H1 (cell line): Measurements from ENCODE around the gene RANBP6. TPM values are rescaled to one million over a fixed set of nuclear protein-coding genes. Genes with fewer than 3 reads are reported as not detected.

Experiments used
- CTCF ChIA-PET: fragments of 300-600 bp; sonication (Branson Sonifier 250); formaldehyde crosslinking; loops from one replicate; lab custom pipeline; 2021; ENCODE audit not compliant: partially characterized antibody; lab: Charles Lee
- POLR2A ChIA-PET: fragments of 300-600 bp; sonication (Branson Sonifier 250); formaldehyde crosslinking; loops from one replicate; lab custom pipeline; 2021; ENCODE audit warnings: inconsistent platforms; ENCODE audit not compliant: partially characterized antibody; lab: Charles Lee
- DNase-seq, 2 experiments: peaks; one replicate each; pipeline versions ENCODE4 v3.0.0 to v3.0.0-alpha.2; 2010 to 2022; ENCODE audit warnings: low spot score in 2 of 2, low read depth in 1 of 2, mixed read lengths in 1 of 2
- FAIRE-seq: peaks from 2 replicates; lab custom pipeline; 2011; peaks lifted over from hg19 to GRCh38; lab: Jason Lieb, UNC
- H2AFZ ChIP-seq: 2 replicates; pipeline ENCODE4 v1.8.1; 2012; ENCODE audit warnings: low read length, inconsistent platforms
- H2AK5ac ChIP-seq: 2 replicates; pipeline ENCODE4 v1.6.1; 2013; ENCODE audit warnings: low read depth, low read length
- H2BK120ac ChIP-seq: replicated peaks from 2 replicates; pipeline ENCODE3; 2013; ENCODE audit warnings: low read depth, low read length, inconsistent platforms
- H2BK12ac ChIP-seq: 2 replicates; pipeline ENCODE4 v1.6.1; 2013; ENCODE audit warnings: low read depth, low read length
- H2BK15ac ChIP-seq: 2 replicates; pipeline ENCODE4 v1.6.1; 2013; ENCODE audit warnings: low read length
- H2BK20ac ChIP-seq: 2 replicates; pipeline ENCODE4 v1.6.1; 2013; ENCODE audit warnings: low read length
- H2BK5ac ChIP-seq: 2 replicates; pipeline ENCODE4 v1.6.1; 2013; ENCODE audit warnings: low read depth, low read length
- H3K14ac ChIP-seq: 2 replicates; pipeline ENCODE4 v1.6.1; 2013; ENCODE audit warnings: inconsistent platforms; ENCODE audit not compliant: insufficient read length
- H3K18ac ChIP-seq: 2 replicates; pipeline ENCODE4 v1.6.1; 2013; ENCODE audit warnings: low read length; ENCODE audit errors: extremely low read depth
- H3K23ac ChIP-seq: 2 replicates; pipeline ENCODE4 v1.6.1; 2013; ENCODE audit warnings: inconsistent platforms; ENCODE audit not compliant: insufficient read length
- H3K23me2 ChIP-seq: 2 replicates; pipeline ENCODE4 v1.6.1; 2013; ENCODE audit warnings: low read depth, low read length
- H3K27ac ChIP-seq: 2 replicates; pipeline ENCODE4 v1.6.1; 2011; ENCODE audit warnings: low read depth, low read length, inconsistent platforms
- H3K27me3 ChIP-seq, 4 experiments: replicated peaks in 1 of 4; 1 replicate in 1 of 4; 2 replicates in 3 of 4; pipeline versions ENCODE4 v1.6.1 to v1.8.1; 2011 to 2013; ENCODE audit warnings: low read length in 3 of 4, mild to moderate bottlenecking in 3 of 4, inconsistent platforms in 2 of 4, mixed read lengths in 2 of 4, moderate library complexity in 1 of 4; ENCODE audit not compliant: control insufficient read depth in 3 of 4, insufficient read depth in 3 of 4; ENCODE audit errors: extremely low read depth in 1 of 4
- H3K36me3 ChIP-seq, 4 experiments: 2 replicates each; pipeline versions ENCODE4 v1.6.1 to v1.8.1; 2011 to 2013; ENCODE audit warnings: mild to moderate bottlenecking in 4 of 4, low read length in 3 of 4, moderate library complexity in 2 of 4, control low read depth in 1 of 4, inconsistent platforms in 1 of 4; ENCODE audit not compliant: insufficient read depth in 4 of 4, control insufficient read depth in 2 of 4
- H3K4ac ChIP-seq: replicated peaks from 2 replicates; pipeline ENCODE3; 2013; ENCODE audit warnings: low read length, low read depth, mixed read lengths, inconsistent platforms; ENCODE audit not compliant: insufficient read length
- H3K4me1 ChIP-seq, 4 experiments: replicated peaks in 1 of 4; 1 replicate in 1 of 4; 2 replicates in 3 of 4; pipeline versions ENCODE4 v1.6.1 to v1.8.1; 2011 to 2013; ENCODE audit warnings: low read length in 3 of 4, inconsistent platforms in 2 of 4, mixed read lengths in 1 of 4; ENCODE audit not compliant: insufficient read depth in 4 of 4, control insufficient read depth in 3 of 4
- H3K4me2 ChIP-seq, 2 experiments: 2 replicates each; pipeline versions ENCODE4 v1.6.1 to v1.8.1; 2011 to 2013; ENCODE audit warnings: low read depth in 2 of 2, low read length in 2 of 2, control low read depth in 1 of 2, inconsistent platforms in 1 of 2, mild to moderate bottlenecking in 1 of 2; ENCODE audit not compliant: insufficient read depth in 1 of 2
- H3K4me3 ChIP-seq, 4 experiments: fragments of 200-600, 300-600 bp in 1 of 4; sonication (generic), shearing (Covaris generic), sonication (Bioruptor Twin) in 1 of 4; 2 replicates each; pipeline versions ENCODE4 v1.5.1 to v1.8.1; 2011 to 2016; ENCODE audit warnings: low read length in 4 of 4, low read depth in 3 of 4, control low read depth in 2 of 4, inconsistent platforms in 2 of 4, mild to moderate bottlenecking in 2 of 4, mixed read lengths in 1 of 4, moderate library complexity in 1 of 4; ENCODE audit not compliant: insufficient read depth in 2 of 4; ENCODE audit errors: extremely low read depth in 1 of 4
- H3K56ac ChIP-seq: replicated peaks from 2 replicates; pipeline ENCODE3; 2013; ENCODE audit warnings: low read depth, mild to moderate bottlenecking, mixed read lengths, low read length, inconsistent platforms; ENCODE audit not compliant: insufficient read length
- H3K79me1 ChIP-seq: 2 replicates; pipeline ENCODE4 v1.6.1; 2013; ENCODE audit warnings: low read depth, low read length, control low read depth
- H3K79me2 ChIP-seq, 2 experiments: 2 replicates each; pipeline versions ENCODE4 v1.6.1 to v1.8.1; 2012 to 2013; ENCODE audit warnings: low read length in 2 of 2, mild to moderate bottlenecking in 2 of 2, inconsistent platforms in 1 of 2; ENCODE audit not compliant: insufficient read depth in 2 of 2, control insufficient read depth in 1 of 2
- H3K9ac ChIP-seq, 4 experiments: replicated peaks in 1 of 4; 1 replicate in 1 of 4; 2 replicates in 3 of 4; pipeline versions ENCODE4 v1.6.1 to v1.8.1; 2011 to 2013; ENCODE audit warnings: low read depth in 3 of 4, low read length in 3 of 4, control low read depth in 2 of 4, mild to moderate bottlenecking in 2 of 4, moderate library complexity in 2 of 4, inconsistent platforms in 1 of 4; ENCODE audit errors: extremely low read depth in 1 of 4
- H3K9me3 ChIP-seq, 2 experiments: 2 replicates each; pipeline versions ENCODE4 v1.6.1 to v1.8.1; 2012 to 2013; ENCODE audit warnings: mild to moderate bottlenecking in 2 of 2, moderate library complexity in 2 of 2, control low read depth in 1 of 2, inconsistent platforms in 1 of 2, low read depth in 1 of 2, low read length in 1 of 2, mixed read lengths in 1 of 2; ENCODE audit not compliant: insufficient read depth in 2 of 2
- H4K20me1 ChIP-seq, 2 experiments: replicated peaks in 1 of 2; 2 replicates each; pipeline versions ENCODE3 to v1.8.1; 2011 to 2013; ENCODE audit warnings: inconsistent platforms in 2 of 2, low read length in 2 of 2, mild to moderate bottlenecking in 1 of 2; ENCODE audit not compliant: insufficient read depth in 2 of 2, control insufficient read depth in 1 of 2
- H4K5ac ChIP-seq: 2 replicates; pipeline ENCODE4 v1.6.1; 2013; ENCODE audit warnings: low read length, low read depth, mixed read lengths, inconsistent platforms; ENCODE audit not compliant: insufficient read length
- H4K8ac ChIP-seq: 2 replicates; pipeline ENCODE4 v1.8.0; 2013; ENCODE audit warnings: mild to moderate bottlenecking, moderate library complexity, low read length, inconsistent platforms; ENCODE audit not compliant: insufficient read depth; ENCODE audit errors: extremely low read depth
- H4K91ac ChIP-seq: replicated peaks from 2 replicates; pipeline ENCODE3; 2013; ENCODE audit warnings: low read length, mixed read lengths, inconsistent platforms; ENCODE audit not compliant: insufficient read length
- ASH2L ChIP-seq: fragments of 200-600, 300-600 bp; sonication (generic); IDR thresholded peaks from one replicate; pipeline ENCODE4 v1.7.1; 2017; ENCODE audit warnings: low read length
- CEBPB ChIP-seq: IDR thresholded peaks from 2 replicates; pipeline ENCODE4 v1.6.1; 2012; ENCODE audit warnings: low read depth, low read length
- CREB1 ChIP-seq: IDR thresholded peaks from 2 replicates; pipeline ENCODE4 v1.6.1; 2012; ENCODE audit warnings: inconsistent platforms
- CTBP2 ChIP-seq: IDR thresholded peaks from 2 replicates; pipeline ENCODE4 v1.7.0; 2011; ENCODE audit warnings: borderline replicate concordance, mild to moderate bottlenecking, moderate library complexity, mixed read lengths, low read length; ENCODE audit not compliant: insufficient read depth, insufficient read length
- JUND ChIP-seq: IDR thresholded peaks from 2 replicates; pipeline ENCODE4 v1.6.1; 2011; ENCODE audit warnings: mild to moderate bottlenecking, improper control_type of control experiment, low read length
- MAX ChIP-seq: IDR thresholded peaks from 2 replicates; pipeline ENCODE4 v1.6.1; 2012; ENCODE audit warnings: inconsistent platforms
- POLR2A ChIP-seq, 2 experiments: IDR thresholded peaks; 1 replicate in 1 of 2; 2 replicates in 1 of 2; pipeline ENCODE4 v1.6.1; 2011; ENCODE audit warnings: low read depth in 2 of 2, low read length in 2 of 2, mild to moderate bottlenecking in 2 of 2; ENCODE audit errors: control extremely low read depth in 1 of 2
- POLR2AphosphoS5 ChIP-seq: IDR thresholded peaks from 2 replicates; pipeline ENCODE4 v1.6.1; 2011; ENCODE audit warnings: low read depth, low read length
- SP1 ChIP-seq: IDR thresholded peaks from 2 replicates; pipeline ENCODE4 v1.6.1; 2011; ENCODE audit warnings: low read depth, low read length
- SRF ChIP-seq: IDR thresholded peaks from 2 replicates; pipeline ENCODE4 v1.6.1; 2011; ENCODE audit warnings: mild to moderate bottlenecking, low read depth, low read length, moderate library complexity
- TAF1 ChIP-seq: IDR thresholded peaks from 2 replicates; pipeline ENCODE4 v1.6.1; 2011; ENCODE audit warnings: mild to moderate bottlenecking, low read depth, low read length
- TBP ChIP-seq: IDR thresholded peaks from 2 replicates; pipeline ENCODE4 v1.6.1; 2011; ENCODE audit warnings: low read depth, low read length, improper control_type of control experiment
- WGBS, 2 experiments: shearing (Covaris generic) in 1 of 2; methylation state at CpG; one replicate each; pipeline versions ENCODE4 v1.1.6 to v1.1.7; 2013 to 2015; ENCODE audit warnings: low lambda C conversion rate in 2 of 2, mixed read lengths in 2 of 2, inconsistent platforms in 1 of 2, low coverage in 1 of 2, missing lambda C conversion rate in 1 of 2; ENCODE audit not compliant: insufficient replicate concordance in 2 of 2, insufficient coverage in 1 of 2, insufficient read length in 1 of 2; ENCODE audit errors: extremely low coverage in 1 of 2, missing lambda C conversion rate in 1 of 2; 5-methylcytosine and 5-hydroxymethylcytosine counted together
- polyA plus RNA-seq, 7 experiments: library from polyadenylated mRNA; depleted of rRNA in 3 of 7; stranded (reverse) in 5 of 7; unstranded in 2 of 7; fragments of >200 nt in 5 of 7; fragments of 200-250 nt in 2 of 7; gene quantifications; 1 replicate in 5 of 7; 2 replicates in 1 of 7; 4 replicates in 1 of 7; pipeline versions ENCODE4 v1.2.1 to v1.2.3, GENCODE V29; 2011 to 2013; ENCODE audit warnings: missing spikeins in 2 of 7, mixed read lengths in 2 of 7
- total RNA-seq: library from RNA; stranded (reverse); fragmentation: NEBNext Ultra II Directional; extraction: Animal tissue kit (Norgen Biotek cat#: 25700); gene quantifications from 2 replicates; pipeline ENCODE4 v1.2.1, GENCODE V29; 2021

Gene RANBP6
- total and polyA plus RNA-seq, 2 of the 8 experiments (the other 6 are each of a cell fraction or from before 2014, with no cell fraction given) = 5.7 to 18.8 TPM

DNA sequence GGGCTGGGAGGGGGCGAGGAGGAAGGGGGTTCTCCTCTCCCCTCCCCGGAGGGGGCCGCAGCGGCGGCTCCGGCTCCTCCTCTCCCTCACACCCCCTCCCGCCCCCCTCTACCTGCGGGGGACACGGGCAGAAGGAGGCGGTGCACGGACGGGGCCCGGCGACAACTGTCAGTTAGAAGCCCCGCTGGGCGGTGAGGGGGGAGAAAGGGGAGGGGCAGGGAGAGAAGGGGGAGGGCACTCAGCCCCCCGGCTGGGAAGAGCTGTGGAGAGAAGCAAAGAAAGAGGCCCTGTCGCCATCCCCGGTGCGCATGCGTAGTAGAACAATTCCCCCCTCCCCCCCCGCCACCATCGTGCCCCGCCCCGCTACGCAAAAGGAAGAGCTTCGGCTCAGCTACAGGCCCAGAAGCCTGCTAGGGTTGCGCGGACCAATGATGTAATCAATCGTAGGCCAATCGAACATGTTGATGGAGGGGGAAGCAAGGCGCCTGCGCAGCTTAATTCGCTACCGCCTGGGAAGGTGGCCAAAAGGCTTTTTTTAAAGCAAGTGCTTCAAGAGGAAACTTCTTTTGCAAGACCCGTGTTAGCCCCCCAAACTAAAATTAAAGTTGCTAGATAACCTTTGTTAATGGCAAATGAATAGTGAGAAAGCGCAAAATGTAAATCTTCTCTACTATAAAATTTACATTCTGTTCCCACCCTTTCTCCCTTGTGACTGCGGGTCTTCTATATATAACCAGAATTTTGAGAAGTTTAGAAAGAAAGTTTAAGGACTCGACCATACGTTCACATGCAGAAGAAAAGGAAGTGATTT, 7.0 kb downstream of the RANBP6 start:
- H3K36me3 ChIP-seq = peaks cover 3 to 14% (median 7%) of the 10 kb centered on the region in 4 experiments; a peak in 5 of 8 replicates
- no peak overlapping the region for H2AK5ac ChIP-seq
- H3K56ac ChIP-seq = no peak overlapping the region
- H3K4me3 ChIP-seq = peak overlapping the region; percentile 42 to 80 (median 70)
- peaks cover 2% of the 10 kb centered on the region; the same call in 1 of the 2 replicates for H3K79me1 ChIP-seq
- H3K9ac ChIP-seq = peak overlapping the region; percentile 3 to 61 (median 25); a peak in 3 of 7 replicates
- POLR2A ChIA-PET = interaction anchor here (0.6 to 3.4 kb wide), 13 partner anchors 8 to 405 kb away, joined by 3 to 19 read pairs (median 3); partner anchors contain the start of genes ERMP1, RANBP6 and UHRF2
- H2BK12ac ChIP-seq = no peak overlapping the region
- H3K14ac ChIP-seq = no peak overlapping the region
- no peak overlapping the region for H2AFZ ChIP-seq
- no peak overlapping the region for H2BK15ac ChIP-seq
- no peaks in the 10 kb centered on the region for H3K4me1 ChIP-seq
- CTCF ChIA-PET = interaction anchor here (0.6 to 1.0 kb wide), 2 partner anchors 87 to 529 kb away, joined by 3 read pairs; no protein-coding TSS in a partner anchor
- no peak overlapping the region for H2BK5ac ChIP-seq
- no peak overlapping the region for H4K91ac ChIP-seq
- H4K5ac ChIP-seq = no peak overlapping the region
- no peak overlapping the region for H3K23ac ChIP-seq
- WGBS, 2 experiments = 6% methylated on average over 17 of the region's 40 CpGs; no CpG with 5 or more reads in 1 of the 2 experiments
- H2BK20ac ChIP-seq = no peak overlapping the region
- H3K18ac ChIP-seq = no peak overlapping the region
- peaks cover 0 to 64% of the 10 kb centered on the region in 2 experiments; a peak in 2 of 4 replicates for H3K79me2 ChIP-seq
- no peaks in the 10 kb centered on the region for H3K27me3 ChIP-seq
- FAIRE-seq = peak; percentile 92
- H3K23me2 ChIP-seq = peaks cover 7% of the 10 kb centered on the region; the same call in 1 of the 2 replicates
- no peaks in the 10 kb centered on the region for H3K9me3 ChIP-seq
- H3K4ac ChIP-seq = no peak overlapping the region
- H4K20me1 ChIP-seq = peaks cover 0 to 3% of the 10 kb centered on the region in 2 experiments
- DNase-seq = peak; percentile 85 to 93
- H3K27ac ChIP-seq = peak overlapping the region; percentile 66; the same call in 1 of the 2 replicates
- no peak overlapping the region for H2BK120ac ChIP-seq
- peak overlapping the region; percentile 79; the same call in 1 of the 2 replicates for H4K8ac ChIP-seq
- peak overlapping the region in 1 of 2 experiments; percentile 65 for H3K4me2 ChIP-seq
- TF ChIP-seq MAX = no peak; the same call in 1 of the 2 replicates
- TF ChIP-seq ASH2L = peak; percentile 40
- 0 out of 2 replicates have a peak, but pooled peaks have one; percentile 28 for TF ChIP-seq SRF
- peak; percentile 65 to 74 for TF ChIP-seq POLR2A (IDR thresholded peaks at IDR 0.05; ENCODE audit: control extremely low read depth in 1 of 2, low read depth in 2 of 2, low read length in 2 of 2)
- TF ChIP-seq CREB1 = peak; percentile 96
- peak; percentile 21; the same call in 1 of the 2 replicates for TF ChIP-seq JUND
- 0 out of 2 replicates have a peak, but pooled peaks have one; percentile 48 for TF ChIP-seq CEBPB
- no peak for TF ChIP-seq CTBP2
- peak; percentile 73 for TF ChIP-seq POLR2AphosphoS5
- peak; percentile 93 for TF ChIP-seq TAF1
- peak; percentile 81 for TF ChIP-seq TBP
- 0 out of 2 replicates have a peak, but pooled peaks have one; percentile 15 for TF ChIP-seq SP1
